GM12873 (cell line): ENCODE results near the gene EFNB1.

Experiments used
- TF ChIP-seq, protein P1 (sequence below): IDR thresholded peaks from 2 replicates; pipeline ENCODE4 v1.5.1; 2012; ENCODE audit warnings: low read depth, mild to moderate bottlenecking, moderate library complexity, low read length, control low read depth; ENCODE audit not compliant: insufficient read depth; ENCODE audit errors: missing control alignments

EFNB1 gene

DNA sequence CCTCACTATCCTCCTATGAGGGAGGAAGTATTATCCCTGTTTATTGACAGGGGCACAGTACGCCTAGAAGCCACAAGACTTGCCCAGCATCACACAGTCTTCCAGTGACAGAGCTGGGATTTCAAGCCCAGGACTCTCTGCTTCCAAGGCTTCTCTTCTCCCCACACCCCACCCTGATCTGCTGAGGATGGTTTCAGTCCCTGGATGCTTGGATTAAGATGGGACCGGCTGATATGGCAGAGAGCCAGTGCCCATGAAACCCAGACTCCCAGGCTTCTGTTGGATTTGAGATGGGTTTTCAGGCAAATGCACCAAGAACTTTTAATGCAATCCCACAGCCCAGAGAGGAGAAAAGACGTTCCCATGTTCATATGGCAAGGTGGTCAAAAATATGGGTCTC is 23.2 kb downstream of the EFNB1 start:
- TF ChIP-seq, protein P1, sequence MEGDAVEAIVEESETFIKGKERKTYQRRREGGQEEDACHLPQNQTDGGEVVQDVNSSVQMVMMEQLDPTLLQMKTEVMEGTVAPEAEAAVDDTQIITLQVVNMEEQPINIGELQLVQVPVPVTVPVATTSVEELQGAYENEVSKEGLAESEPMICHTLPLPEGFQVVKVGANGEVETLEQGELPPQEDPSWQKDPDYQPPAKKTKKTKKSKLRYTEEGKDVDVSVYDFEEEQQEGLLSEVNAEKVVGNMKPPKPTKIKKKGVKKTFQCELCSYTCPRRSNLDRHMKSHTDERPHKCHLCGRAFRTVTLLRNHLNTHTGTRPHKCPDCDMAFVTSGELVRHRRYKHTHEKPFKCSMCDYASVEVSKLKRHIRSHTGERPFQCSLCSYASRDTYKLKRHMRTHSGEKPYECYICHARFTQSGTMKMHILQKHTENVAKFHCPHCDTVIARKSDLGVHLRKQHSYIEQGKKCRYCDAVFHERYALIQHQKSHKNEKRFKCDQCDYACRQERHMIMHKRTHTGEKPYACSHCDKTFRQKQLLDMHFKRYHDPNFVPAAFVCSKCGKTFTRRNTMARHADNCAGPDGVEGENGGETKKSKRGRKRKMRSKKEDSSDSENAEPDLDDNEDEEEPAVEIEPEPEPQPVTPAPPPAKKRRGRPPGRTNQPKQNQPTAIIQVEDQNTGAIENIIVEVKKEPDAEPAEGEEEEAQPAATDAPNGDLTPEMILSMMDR: no peak

DNA sequence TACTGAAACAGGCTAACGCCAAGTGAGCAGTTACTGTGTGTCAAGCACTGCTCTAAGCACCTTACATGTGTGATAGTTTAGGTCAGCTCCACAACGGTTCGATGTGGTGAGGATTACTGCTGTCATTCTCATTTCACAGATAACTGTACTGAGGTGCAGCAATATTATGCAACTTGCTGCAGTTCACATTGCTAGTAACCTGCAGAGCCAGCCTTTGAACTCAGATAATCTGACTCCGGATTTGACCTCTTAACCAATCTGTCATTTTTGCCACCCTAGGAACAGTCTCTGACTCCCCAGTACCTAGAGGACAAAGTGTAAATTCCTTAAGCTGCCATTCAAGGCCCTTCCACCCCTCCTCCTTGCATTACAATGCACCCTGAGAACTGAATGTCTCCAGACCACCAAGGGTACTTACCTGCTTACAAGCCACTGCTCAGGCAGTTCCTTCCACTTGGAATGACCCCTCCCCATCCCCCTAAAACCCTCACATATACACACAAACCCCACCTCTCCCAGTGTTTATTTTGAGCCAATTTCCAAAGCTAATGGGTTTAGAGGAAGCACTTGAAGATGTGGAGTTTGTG is 24.9 kb downstream of the EFNB1 start:
- TF ChIP-seq, protein P1: no peak

DNA sequence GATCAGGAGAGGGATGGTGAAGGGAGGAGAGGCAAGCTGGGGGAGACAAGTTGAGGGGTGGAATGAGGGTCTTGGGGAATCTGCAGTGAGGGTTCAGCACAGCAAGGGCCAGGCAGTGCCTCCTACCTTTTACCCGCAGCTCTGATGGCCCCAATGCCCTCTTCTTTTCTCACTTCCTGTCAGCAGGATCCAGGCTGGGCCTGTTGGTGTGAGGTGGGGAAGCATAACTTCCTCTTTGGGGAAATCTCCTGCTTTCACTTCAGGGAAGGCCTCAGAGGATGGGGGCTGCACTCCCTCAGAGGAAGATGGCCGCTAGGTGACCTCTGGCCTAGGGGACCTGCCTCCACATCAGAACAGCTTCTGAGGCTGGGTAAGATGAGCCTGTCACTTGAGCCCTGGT is 36.5 kb downstream of the EFNB1 start:
- TF ChIP-seq, protein P1: no peak

DNA sequence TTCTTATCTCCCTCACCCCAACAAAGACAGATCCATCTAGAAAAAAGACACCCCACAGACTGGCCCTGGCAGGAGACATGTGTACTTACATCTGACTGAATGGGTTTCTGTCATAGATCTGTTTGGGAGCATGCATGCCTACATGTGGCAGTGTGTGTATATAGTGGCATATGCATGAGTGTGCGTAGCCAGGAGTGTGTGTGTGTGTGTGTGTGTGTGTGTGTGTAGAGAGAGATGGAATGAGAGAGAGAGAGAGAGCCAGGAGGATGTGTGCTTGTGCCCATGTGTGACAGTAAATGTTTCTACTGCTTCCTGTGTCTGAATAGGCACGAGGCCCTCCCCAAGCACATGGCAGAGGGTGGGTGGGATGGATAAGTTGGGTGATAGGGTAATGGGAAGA is 37.1 kb downstream of the EFNB1 start:
- TF ChIP-seq, protein P1: no peak

DNA sequence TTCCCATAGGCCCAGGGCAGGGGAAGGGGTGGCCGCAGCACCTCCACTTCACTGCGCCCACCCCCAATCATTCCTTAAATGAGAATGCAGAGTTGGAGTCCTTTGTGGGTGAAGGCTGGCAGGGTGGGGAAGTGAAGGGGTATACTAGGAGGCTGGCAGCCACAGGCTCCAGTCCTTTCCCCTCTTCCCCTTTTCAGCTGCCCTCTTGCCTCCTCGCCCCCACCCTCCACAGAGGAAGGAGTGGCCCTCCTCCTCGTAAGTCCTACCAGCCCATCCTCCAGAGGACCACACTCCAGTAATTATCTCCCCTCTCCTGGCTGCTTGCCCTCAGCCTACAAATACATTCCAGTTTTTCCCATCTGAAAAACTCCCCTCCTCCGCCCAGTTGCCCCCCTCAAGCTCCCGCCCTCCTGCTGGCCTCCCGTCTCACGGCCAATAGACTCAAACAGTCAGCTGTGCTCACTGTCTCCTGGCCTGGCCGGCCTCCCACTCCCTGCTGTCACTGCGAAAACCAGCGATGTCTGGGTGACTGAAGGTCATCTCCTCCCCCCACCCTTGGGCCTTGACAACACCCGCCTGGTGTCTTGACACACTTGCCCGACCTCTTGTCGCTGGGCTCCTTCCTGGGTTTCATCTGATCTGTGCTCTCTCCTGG is 38.8 kb downstream of the EFNB1 start:
- TF ChIP-seq, protein P1: no peak

DNA sequence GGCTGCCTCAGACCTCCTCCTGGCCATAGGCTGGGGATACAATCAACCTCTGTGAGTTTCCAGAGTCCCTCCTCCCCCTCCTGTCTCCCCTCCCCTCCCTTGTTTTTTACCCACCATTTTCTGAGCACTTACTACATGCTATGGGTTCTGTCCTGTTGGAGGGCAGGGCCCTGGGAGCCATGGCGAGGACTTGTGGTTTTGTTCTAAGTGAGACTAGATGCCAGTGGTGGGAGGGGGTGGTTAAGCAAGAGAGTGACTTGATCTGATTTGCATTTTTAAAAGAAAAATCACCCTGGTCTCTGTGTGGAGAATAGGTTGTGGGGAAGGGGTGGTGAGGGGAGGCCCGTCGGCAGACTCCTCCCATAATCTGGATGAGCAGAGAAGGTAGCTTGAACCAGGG is 39.5 kb downstream of the EFNB1 start:
- TF ChIP-seq, protein P1: no peak

DNA sequence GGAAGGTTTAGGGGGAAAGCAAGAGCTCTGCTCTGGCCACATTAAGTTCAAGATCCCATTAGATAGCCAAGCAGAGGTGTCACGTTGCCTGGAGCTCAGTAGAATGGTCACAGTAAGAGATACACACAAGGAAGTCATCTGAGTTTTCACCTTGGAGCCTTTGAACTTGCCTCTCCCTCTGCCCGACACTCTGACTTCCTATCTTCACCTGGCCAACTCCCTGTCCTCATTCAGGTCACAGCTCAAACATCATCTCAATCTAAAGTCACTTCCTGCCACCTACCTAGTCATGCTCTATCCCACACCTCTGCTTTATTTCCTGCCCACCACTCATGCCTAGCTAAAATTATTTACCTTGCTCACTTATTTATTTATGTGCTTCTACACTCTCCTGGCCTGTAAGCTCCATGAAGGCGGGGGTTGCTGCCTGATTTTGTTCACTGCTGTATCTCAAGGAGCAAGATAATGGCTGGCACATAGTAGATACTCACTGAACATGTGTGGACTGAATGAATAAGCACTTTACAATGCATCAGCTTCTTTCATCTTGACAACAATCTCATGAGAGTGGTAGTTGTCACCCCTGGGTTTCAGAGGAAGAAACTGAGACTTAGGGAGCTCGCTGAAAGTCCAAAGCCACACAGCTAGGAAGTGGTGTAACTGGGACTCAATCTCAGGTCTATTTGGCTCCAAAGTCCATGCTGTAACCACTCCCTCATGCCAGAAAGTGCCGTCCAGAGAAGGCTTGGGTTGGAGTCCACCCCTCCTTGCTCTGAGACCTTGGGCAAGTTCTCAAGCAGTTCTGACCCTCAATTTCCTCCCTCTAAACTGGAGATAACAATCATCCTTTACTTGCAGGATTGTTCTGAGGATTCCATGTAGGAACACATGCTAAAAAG is 40.3 kb downstream of the EFNB1 start:
- TF ChIP-seq, protein P1: no peak
